OCI-LY1 (cell line): ENCODE data around the gene CCND1.

Source experiments
- H2AFZ ChIP-seq: fragments of 200-600 bp; sonication (generic), shearing (Covaris generic); 2 replicates; pipeline ENCODE4 v1.6.0; 2014; ENCODE audit warnings: antibody characterized with exemption, mild to moderate bottlenecking, low read length
- H3F3A ChIP-seq: fragments of 200-600 bp; sonication (generic), shearing (Covaris generic); 2 replicates; pipeline ENCODE4 v1.6.0; 2014; ENCODE audit warnings: mild to moderate bottlenecking, antibody characterized with exemption, low read length, moderate library complexity; ENCODE audit not compliant: insufficient read depth
- H3K27ac ChIP-seq: fragments of 200-600 bp; sonication (generic); 2 replicates; pipeline ENCODE4 v1.5.1; 2014; ENCODE audit warnings: low read length, mixed run types, mild to moderate bottlenecking, low read depth; ENCODE audit not compliant: poor library complexity, severe bottlenecking
- H3K27me3 ChIP-seq: fragments of 200-600 bp; sonication (generic); 2 replicates; pipeline ENCODE4 v1.6.0; 2014; ENCODE audit warnings: antibody characterized with exemption, mild to moderate bottlenecking, low read length, moderate library complexity; ENCODE audit not compliant: insufficient read depth
- H3K36me3 ChIP-seq: fragments of 200-600 bp; sonication (generic); 2 replicates; pipeline ENCODE4 v1.6.1; 2014; ENCODE audit warnings: mild to moderate bottlenecking, antibody characterized with exemption, low read length, moderate library complexity, mixed read lengths; ENCODE audit not compliant: insufficient read depth
- H3K4me1 ChIP-seq: fragments of 200-600 bp; sonication (generic); 2 replicates; pipeline ENCODE4 v1.5.1; 2014; ENCODE audit warnings: mild to moderate bottlenecking, low read length, moderate library complexity; ENCODE audit not compliant: insufficient read depth, severe bottlenecking
- H3K4me2 ChIP-seq: fragments of 200-600 bp; sonication (generic), shearing (Covaris generic); 2 replicates; pipeline ENCODE4 v1.6.1; 2014; ENCODE audit warnings: low read length
- H3K4me3 ChIP-seq: fragments of 200-600 bp; sonication (generic); 2 replicates; pipeline ENCODE4 v1.5.1; 2014; ENCODE audit warnings: low read length, low read depth, mild to moderate bottlenecking, mixed read lengths; ENCODE audit not compliant: poor library complexity, severe bottlenecking
- H3K79me2 ChIP-seq: fragments of 200-600 bp; shearing (Covaris generic); 2 replicates; pipeline ENCODE4 v1.6.1; 2016; ENCODE audit warnings: mixed run types, low read length, mixed read lengths; ENCODE audit not compliant: insufficient read depth
- H3K9ac ChIP-seq: fragments of 200-600 bp; sonication (generic), shearing (Covaris generic); 2 replicates; pipeline ENCODE4 v1.6.1; 2014; ENCODE audit warnings: mild to moderate bottlenecking, low read length, mixed read lengths
- H3K9me2 ChIP-seq: fragments of 200-600 bp; sonication (generic), shearing (Covaris generic); 2 replicates; pipeline ENCODE4 v1.6.1; 2014; ENCODE audit warnings: low read depth, mild to moderate bottlenecking, low read length, mixed read lengths
- H3K9me3 ChIP-seq: fragments of 200-600 bp; shearing (Covaris generic); 2 replicates; pipeline ENCODE4 v1.6.1; 2014; ENCODE audit warnings: low read length, mixed read lengths
- H4K20me1 ChIP-seq: fragments of 200-600 bp; sonication (generic), shearing (Covaris generic); 2 replicates; pipeline ENCODE4 v1.6.0; 2016; ENCODE audit warnings: mild to moderate bottlenecking, low read length; ENCODE audit not compliant: insufficient read depth
- CTCF ChIP-seq: fragments of 200-600 bp; sonication (generic), shearing (Covaris generic); IDR thresholded peaks from 2 replicates; pipeline ENCODE4 v1.5.1; 2017; ENCODE audit warnings: mild to moderate bottlenecking, antibody characterized with exemption, low read length, moderate library complexity, mixed read lengths
- EZH2 ChIP-seq: fragments of 200-600 bp; sonication (generic), shearing (Covaris generic); IDR thresholded peaks from 2 replicates; pipeline ENCODE4 v1.8.0; 2017; ENCODE audit warnings: borderline replicate concordance, mixed run types, mild to moderate bottlenecking, antibody characterized with exemption, low read length, moderate library complexity, mixed read lengths

CCND1 gene

DNA sequence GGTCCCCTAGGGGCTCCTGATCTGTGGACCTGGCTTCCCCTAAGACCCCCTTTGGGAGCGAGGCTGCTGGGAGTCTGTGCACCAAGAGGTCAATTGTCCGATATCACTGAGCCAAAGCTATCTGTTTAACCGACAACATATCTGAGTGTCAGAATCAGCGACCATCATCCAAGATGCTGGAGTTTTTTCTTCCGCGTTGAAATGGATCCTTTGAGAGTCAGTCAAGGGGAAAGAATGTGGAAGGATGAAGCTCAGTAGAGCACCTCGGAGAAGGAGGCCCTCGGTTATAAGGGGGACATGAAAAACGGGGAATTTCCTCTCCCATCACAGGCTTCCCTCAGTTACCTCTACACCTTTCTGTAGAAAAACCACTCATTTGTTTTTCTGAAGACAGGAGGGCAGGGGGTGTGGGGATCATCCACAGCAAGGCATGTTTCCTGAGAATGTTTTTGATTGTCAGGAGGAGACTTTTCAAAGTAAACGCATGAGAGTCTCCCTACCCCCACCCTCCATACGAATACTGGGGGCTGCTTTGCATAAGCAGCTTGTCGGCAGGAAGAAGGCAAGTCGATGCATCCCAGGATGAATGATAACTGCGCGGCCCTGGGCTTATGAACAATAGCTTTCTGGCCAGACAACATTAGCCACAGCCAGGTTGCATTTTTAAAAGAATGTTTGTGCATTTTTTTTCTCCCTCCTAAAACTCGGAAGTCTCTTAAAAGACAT is 37.7 kb upstream of the CCND1 start:
- H3K4me2 ChIP-seq = no peak overlapping the region
- no peak overlapping the region for H3K4me3 ChIP-seq

GRCh38 chr11:69604055-69604454 is 36.9 kb upstream of the CCND1 start:
- no peaks in the 10 kb centered on the region for H3K79me2 ChIP-seq
- no peaks in the 10 kb centered on the region for H4K20me1 ChIP-seq
- H3K4me2 ChIP-seq = no peak overlapping the region
- H3K9me2 ChIP-seq = no peaks in the 10 kb centered on the region
- no peak overlapping the region for H3K4me3 ChIP-seq
- no peaks in the 10 kb centered on the region for H3K36me3 ChIP-seq
- no peaks in the 10 kb centered on the region for H3F3A ChIP-seq
- no peak overlapping the region for H3K27ac ChIP-seq
- TF ChIP-seq EZH2 (no peak), CTCF (no peak)
- no peaks in the 10 kb centered on the region for H3K4me1 ChIP-seq
- H2AFZ ChIP-seq = no peak overlapping the region
- H3K9ac ChIP-seq = no peak overlapping the region
- H3K27me3 ChIP-seq = no peaks in the 10 kb centered on the region
- no peaks in the 10 kb centered on the region for H3K9me3 ChIP-seq

More for the DNA sequence above, 37.7 kb upstream of the CCND1 start:
- no peak for TF ChIP-seq EZH2
- TF ChIP-seq CTCF = no peak
- H3K9me3 ChIP-seq = no peaks in the 10 kb centered on the region
- H3K9me2 ChIP-seq = no peaks in the 10 kb centered on the region
- H3K79me2 ChIP-seq = no peaks in the 10 kb centered on the region
- H3K27me3 ChIP-seq = no peaks in the 10 kb centered on the region
- H2AFZ ChIP-seq = no peak overlapping the region
- no peak overlapping the region for H3K9ac ChIP-seq
- no peaks in the 10 kb centered on the region for H3K36me3 ChIP-seq
- no peaks in the 10 kb centered on the region for H3F3A ChIP-seq
- no peaks in the 10 kb centered on the region for H4K20me1 ChIP-seq
- H3K4me1 ChIP-seq = no peaks in the 10 kb centered on the region
- no peak overlapping the region for H3K27ac ChIP-seq

GRCh38 chr11:69605737-69606526 is 35.0 kb upstream of the CCND1 start:
- Histone ChIP-seq H3K9ac (no peak overlapping the region), H4K20me1 (no peaks in the 10 kb centered on the region), H3F3A (no peaks in the 10 kb centered on the region), H3K9me2 (no peaks in the 10 kb centered on the region), H3K27me3 (no peaks in the 10 kb centered on the region), H3K79me2 (no peaks in the 10 kb centered on the region), H3K4me1 (no peaks in the 10 kb centered on the region), H3K4me2 (no peak overlapping the region), H3K36me3 (no peaks in the 10 kb centered on the region), H3K9me3 (no peaks in the 10 kb centered on the region), H2AFZ (no peak overlapping the region), H3K27ac (no peak overlapping the region), H3K4me3 (no peak overlapping the region)
- TF ChIP-seq EZH2 (no peak), CTCF (no peak)
